Fibroblast of villous mesenchyme (primary cell): ENCODE results near the gene FUS. TPM values are rescaled to one million over a fixed set of nuclear protein-coding genes. Genes with fewer than 3 reads are reported as not detected.
"Not testable (repeated sequence)": the region's sequence is repeated elsewhere in the genome, so short reads cannot be mapped to it uniquely, and the experiment has no call there.

Experiments
- DNase-seq: peaks from one replicate; pipeline ENCODE4 v3.0.0-alpha.2; 2010; ENCODE audit warnings: low read depth
- H3K4me3 ChIP-seq: 2 replicates; pipeline ENCODE4 v1.5.1; 2011; ENCODE audit warnings: low read depth, mild to moderate bottlenecking, low read length
- total RNA-seq: library from RNA; depleted of rRNA; stranded (reverse); fragments of >200 nt; gene quantifications from 2 replicates; pipeline ENCODE4 v1.2.3, GENCODE V29; 2012
- TF ChIP-seq, protein P1 (sequence below): IDR thresholded peaks from 2 replicates; pipeline ENCODE4 v1.5.1; 2012; ENCODE audit warnings: low read depth, mild to moderate bottlenecking, low read length; ENCODE audit not compliant: insufficient read depth

FUS gene
- total RNA-seq, 1 donor = 54.4 TPM

DNA sequence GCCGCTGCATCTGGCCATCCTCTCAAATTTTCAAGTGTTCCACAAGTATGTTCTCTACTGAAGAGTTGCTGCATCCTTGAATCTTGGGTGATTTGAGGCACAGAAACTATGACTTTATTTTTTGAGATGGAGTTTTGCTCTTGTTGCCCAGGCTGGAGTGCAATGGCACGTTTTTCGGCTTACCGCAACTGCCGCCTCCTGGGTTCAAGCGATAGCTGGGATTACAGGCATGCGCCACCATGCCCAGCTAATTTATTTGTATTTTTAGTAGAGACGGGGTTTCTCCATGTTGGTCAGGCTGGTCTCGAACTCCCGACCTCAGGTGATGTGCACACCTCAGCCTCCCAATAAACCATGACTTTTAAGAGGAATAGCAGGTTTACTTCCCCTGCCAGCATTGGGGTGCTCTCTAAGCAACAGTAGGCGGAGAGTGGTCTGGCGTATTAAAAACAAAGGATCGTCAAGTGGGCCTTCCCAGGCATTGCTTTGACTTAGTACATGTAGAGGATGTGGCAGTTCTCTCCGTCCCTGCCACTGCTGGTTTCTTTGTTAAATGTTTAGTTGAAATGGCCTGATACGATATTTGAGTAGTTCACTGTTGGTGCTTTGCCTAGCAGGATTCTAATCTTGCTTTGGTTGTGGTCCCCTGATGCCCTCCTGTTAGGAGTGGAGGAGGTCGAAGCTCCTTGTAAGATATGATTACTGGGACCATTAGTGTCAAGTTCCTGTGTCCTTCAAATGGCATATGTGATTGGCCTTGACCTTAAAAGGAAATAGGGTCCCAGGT is 13.1 kb downstream of the FUS start:
- TF ChIP-seq, protein P1, sequence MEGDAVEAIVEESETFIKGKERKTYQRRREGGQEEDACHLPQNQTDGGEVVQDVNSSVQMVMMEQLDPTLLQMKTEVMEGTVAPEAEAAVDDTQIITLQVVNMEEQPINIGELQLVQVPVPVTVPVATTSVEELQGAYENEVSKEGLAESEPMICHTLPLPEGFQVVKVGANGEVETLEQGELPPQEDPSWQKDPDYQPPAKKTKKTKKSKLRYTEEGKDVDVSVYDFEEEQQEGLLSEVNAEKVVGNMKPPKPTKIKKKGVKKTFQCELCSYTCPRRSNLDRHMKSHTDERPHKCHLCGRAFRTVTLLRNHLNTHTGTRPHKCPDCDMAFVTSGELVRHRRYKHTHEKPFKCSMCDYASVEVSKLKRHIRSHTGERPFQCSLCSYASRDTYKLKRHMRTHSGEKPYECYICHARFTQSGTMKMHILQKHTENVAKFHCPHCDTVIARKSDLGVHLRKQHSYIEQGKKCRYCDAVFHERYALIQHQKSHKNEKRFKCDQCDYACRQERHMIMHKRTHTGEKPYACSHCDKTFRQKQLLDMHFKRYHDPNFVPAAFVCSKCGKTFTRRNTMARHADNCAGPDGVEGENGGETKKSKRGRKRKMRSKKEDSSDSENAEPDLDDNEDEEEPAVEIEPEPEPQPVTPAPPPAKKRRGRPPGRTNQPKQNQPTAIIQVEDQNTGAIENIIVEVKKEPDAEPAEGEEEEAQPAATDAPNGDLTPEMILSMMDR = no peak
- no peak for DNase-seq
- H3K4me3 ChIP-seq = no peak overlapping the region

DNA sequence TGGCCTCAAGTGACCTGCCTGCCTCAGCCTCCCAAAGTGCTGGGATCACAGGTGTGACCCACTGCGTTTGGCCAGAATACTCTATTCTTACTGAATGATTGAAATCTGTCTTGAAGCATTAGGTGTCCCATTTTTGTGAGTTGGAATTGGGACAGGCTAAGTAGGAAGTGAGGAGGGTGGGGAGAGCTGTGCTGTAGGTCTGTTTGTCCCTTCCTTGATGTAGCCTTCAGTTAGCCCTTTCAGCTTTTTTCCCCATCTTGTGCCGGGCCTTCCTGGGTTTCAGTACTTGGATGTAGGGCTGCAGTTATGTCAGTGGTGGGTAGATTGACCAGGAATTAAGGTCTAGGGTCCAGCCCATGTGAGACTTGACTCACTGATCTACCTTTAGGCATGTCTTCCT is 13.9 kb downstream of the FUS start:
- TF ChIP-seq, protein P1 = no peak

DNA sequence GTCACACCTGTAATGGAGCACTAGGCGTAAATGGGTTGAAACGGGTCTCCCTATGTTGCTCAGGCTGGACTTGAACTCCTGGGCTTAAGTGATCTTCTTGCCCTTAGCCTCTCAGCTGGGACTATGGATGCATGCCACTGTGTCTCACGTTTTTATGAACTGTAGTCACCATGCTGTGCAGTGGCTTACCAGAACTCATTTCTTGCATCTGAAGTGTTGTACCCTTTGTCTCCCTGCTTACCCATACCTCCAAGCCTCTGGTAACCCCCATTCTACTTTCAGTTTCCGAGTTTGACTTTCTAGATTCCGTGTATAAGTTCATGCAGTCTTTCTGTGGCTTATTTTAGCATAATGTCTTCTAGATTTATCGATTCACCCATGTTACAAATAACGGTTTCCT is 15.0 kb downstream of the FUS start:
- TF ChIP-seq, protein P1 = no peak
- no peak overlapping the region for H3K4me3 ChIP-seq
- no peak for DNase-seq

More for the DNA sequence above, 13.9 kb downstream of the FUS start:
- no peak overlapping the region for H3K4me3 ChIP-seq
- no peak for DNase-seq

DNA sequence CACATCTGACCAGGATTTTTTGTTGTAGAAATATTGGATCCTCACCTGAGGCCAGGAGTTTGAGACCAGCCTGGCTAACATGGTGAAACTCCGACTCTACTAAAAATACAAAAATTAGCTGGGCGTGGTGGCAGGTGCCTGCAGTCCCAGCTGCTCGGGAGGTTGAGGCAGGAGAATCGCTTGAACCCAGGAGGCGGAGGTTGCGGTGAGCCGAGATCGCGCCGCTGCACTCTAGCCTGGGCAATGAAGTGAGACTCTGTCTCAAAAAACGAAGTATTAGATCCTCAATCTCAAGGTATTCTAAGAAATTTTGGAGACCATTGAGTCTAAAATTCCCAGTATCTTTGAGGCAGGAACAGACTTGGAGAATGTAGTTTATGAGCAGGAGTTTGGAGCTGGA is 15.9 kb downstream of the FUS start:
- DNase-seq, H3K4me3 ChIP-seq: not testable (repeated sequence)

DNA sequence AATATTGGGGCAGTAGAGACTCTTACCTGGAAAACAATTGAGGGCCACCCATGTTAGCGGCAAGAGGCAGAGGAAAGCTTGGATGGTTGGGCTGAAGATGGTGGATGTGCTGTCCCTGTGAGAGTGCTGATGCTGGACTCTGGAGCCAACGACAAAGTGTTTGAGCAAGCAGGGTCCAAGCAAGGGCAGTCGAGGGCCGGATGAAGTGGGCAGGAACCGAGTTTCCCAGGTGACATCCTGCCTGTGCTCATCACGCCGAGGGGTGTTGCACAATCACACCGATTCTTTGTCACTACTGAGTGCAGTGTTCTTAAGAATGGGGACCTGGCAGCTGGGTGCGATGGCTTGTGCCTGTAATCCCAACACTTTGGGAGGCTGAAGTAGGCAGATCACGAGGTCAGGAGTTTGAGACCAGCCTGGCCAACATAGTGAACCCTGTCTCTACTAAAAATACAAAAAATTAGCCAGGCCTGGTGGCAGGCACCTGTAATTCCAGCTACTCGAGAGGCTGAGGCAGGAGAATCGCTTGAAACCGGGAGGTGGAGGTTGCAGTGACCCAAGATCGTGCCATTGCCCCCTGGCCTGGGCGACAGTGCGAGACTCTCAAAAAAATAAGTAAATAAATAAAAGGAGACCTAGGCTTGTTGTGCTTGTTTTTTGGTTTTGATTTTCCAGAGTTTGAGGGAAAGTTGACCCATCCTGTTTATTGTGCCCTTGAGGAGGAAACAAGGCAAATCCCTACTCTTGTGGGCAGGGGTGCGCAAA is 16.6 kb downstream of the FUS start:
- TF ChIP-seq, protein P1 = no peak
- no peak for DNase-seq
- no peak overlapping the region for H3K4me3 ChIP-seq

DNA sequence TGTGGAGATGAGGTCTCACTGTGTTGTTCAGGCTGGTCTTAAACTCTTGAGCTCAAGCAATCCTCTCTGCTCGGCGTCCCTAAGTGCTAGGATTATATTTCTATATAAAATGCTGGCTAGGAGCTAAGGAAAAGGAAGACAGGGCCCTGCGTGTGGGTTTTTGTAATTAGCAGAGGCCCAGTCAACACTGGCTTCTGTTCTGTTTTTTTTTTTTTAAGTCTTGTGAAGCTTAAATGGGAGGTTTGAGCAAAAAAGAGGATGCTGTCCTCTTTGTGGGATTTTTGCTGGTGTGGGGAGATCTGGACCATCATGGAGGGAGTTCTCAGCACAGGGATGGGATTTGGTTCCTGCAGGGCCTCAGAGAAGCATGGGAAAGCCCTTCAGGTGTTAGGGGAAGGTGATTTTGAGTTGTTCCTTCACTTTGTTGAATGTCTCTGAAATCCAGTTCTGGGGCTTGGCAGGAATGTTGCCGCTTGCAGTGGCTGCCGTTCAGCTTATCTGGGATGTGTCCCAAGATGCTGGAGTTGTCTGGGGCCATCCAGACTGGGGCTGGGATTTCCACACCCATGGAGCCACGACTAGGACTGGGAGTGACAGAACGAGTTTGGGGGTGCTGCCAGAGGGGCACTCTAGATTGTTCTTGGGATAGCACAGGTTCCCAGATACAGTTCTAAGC is 18.4 kb downstream of the FUS start:
- TF ChIP-seq, protein P1 = no peak
- no peak overlapping the region for H3K4me3 ChIP-seq
- DNase-seq = no peak
